IMR-90 (cell line): ENCODE measurements around the gene RTEL1. TPM values are rescaled to one million over a fixed set of nuclear protein-coding genes. Genes with fewer than 3 reads are reported as not detected.

ENCODE experiments used
- ATAC-seq: fragments of 200-7000 bp; cut with Tn5 transposase; 2 replicates; pipeline ENCODE4 v1.9.1; 2020; ENCODE audit warnings: low read depth, mild to moderate bottlenecking, moderate library complexity
- BruUV-seq: library from RNA; stranded (reverse); fragments of 400-500 nt; replicated peaks from 2 replicates; lab custom pipeline; 2021; lab: Mats Ljungman, UMichigan
- CTCF ChIA-PET: fragments of 300-600 bp; formaldehyde crosslinking; extraction: SDS; loops from one replicate; lab custom pipeline; 2021; ENCODE audit warnings: antibody characterized with exemption; lab: Yijun Ruan, JAX
- POLR2A ChIA-PET: fragments of 300-600 bp; sonication (Branson Sonifier 250); formaldehyde crosslinking; loops from one replicate; lab custom pipeline; 2022; ENCODE audit warnings: antibody characterized with exemption; ENCODE audit not compliant: unreplicated experiment; lab: Charles Lee
- DNase-seq: peaks from one replicate; pipeline ENCODE4 v3.0.0; 2013
- H2AFZ ChIP-seq: replicated peaks from 2 replicates; pipeline ENCODE3; 2013; ENCODE audit warnings: low read length, mild to moderate bottlenecking; ENCODE audit not compliant: poor library complexity
- H2AK5ac ChIP-seq: 2 replicates; pipeline ENCODE4 v1.6.1; 2013; ENCODE audit warnings: low read depth, low read length, inconsistent platforms
- H2AK9ac ChIP-seq: replicated peaks from 2 replicates; pipeline ENCODE3; 2013; ENCODE audit warnings: mild to moderate bottlenecking, low read depth, low read length, moderate library complexity; ENCODE audit not compliant: poor library complexity
- H2BK120ac ChIP-seq: 2 replicates; pipeline ENCODE4 v1.6.1; 2013; ENCODE audit warnings: low read depth, low read length, inconsistent platforms
- H2BK15ac ChIP-seq: 3 replicates; pipeline ENCODE4 v1.6.1; 2013; ENCODE audit warnings: low read depth, low read length, inconsistent platforms
- H2BK20ac ChIP-seq: 2 replicates; pipeline ENCODE4 v1.6.1; 2013; ENCODE audit warnings: low read depth, mild to moderate bottlenecking, inconsistent platforms, low read length, moderate library complexity
- H2BK5ac ChIP-seq: 2 replicates; pipeline ENCODE4 v1.6.1; 2013; ENCODE audit warnings: mild to moderate bottlenecking, low read depth, low read length, inconsistent platforms; ENCODE audit not compliant: poor library complexity, severe bottlenecking
- H3K14ac ChIP-seq: replicated peaks from 2 replicates; pipeline ENCODE4 v1.6.1; 2013; ENCODE audit warnings: low read depth, low read length, inconsistent platforms
- H3K18ac ChIP-seq: 2 replicates; pipeline ENCODE4 v1.6.1; 2013; ENCODE audit warnings: low read depth, low read length, control low read depth
- H3K23ac ChIP-seq: 2 replicates; pipeline ENCODE4 v1.6.1; 2013; ENCODE audit warnings: low read depth, low read length, inconsistent platforms
- H3K27ac ChIP-seq: 2 replicates; pipeline ENCODE4 v1.5.1; 2013; ENCODE audit warnings: mild to moderate bottlenecking, control low read depth, low read length; ENCODE audit not compliant: insufficient read depth
- H3K27me3 ChIP-seq: 2 replicates; pipeline ENCODE4 v1.6.1; 2013; ENCODE audit warnings: low read length; ENCODE audit not compliant: control insufficient read depth, insufficient read depth
- H3K36me3 ChIP-seq: 2 replicates; pipeline ENCODE4 v1.6.1; 2013; ENCODE audit warnings: low read length, mixed read lengths; ENCODE audit not compliant: control insufficient read depth, insufficient read depth
- H3K4ac ChIP-seq: 2 replicates; pipeline ENCODE4 v1.6.1; 2013; ENCODE audit warnings: low read depth, low read length, inconsistent platforms
- H3K4me1 ChIP-seq: 2 replicates; pipeline ENCODE4 v1.6.1; 2013; ENCODE audit warnings: low read length, mixed read lengths; ENCODE audit not compliant: control insufficient read depth, insufficient read depth
- H3K4me2 ChIP-seq: 2 replicates; pipeline ENCODE4 v1.6.1; 2013; ENCODE audit warnings: low read depth, mild to moderate bottlenecking, control low read depth, low read length, moderate library complexity
- H3K4me3 ChIP-seq: 2 replicates; pipeline ENCODE4 v1.5.1; 2013; ENCODE audit warnings: low read depth, mild to moderate bottlenecking, control low read depth, low read length, moderate library complexity; ENCODE audit not compliant: insufficient read depth
- H3K56ac ChIP-seq: 2 replicates; pipeline ENCODE4 v1.6.1; 2013; ENCODE audit warnings: low read length, inconsistent platforms; ENCODE audit not compliant: insufficient read depth; ENCODE audit errors: extremely low read depth
- H3K79me1 ChIP-seq, 2 experiments: 2 replicates each; pipeline ENCODE4 v1.6.1; 2013; ENCODE audit warnings: low read length in 2 of 2, inconsistent platforms in 1 of 2, low read depth in 1 of 2
- H3K9ac ChIP-seq: 2 replicates; pipeline ENCODE4 v1.6.1; 2013; ENCODE audit warnings: low read depth, low read length, control low read depth
- H3K9me1 ChIP-seq: 2 replicates; pipeline ENCODE4 v1.6.1; 2013; ENCODE audit warnings: low read length, inconsistent platforms; ENCODE audit not compliant: insufficient read depth
- H3K9me3 ChIP-seq: 2 replicates; pipeline ENCODE4 v1.6.1; 2013; ENCODE audit warnings: low read length; ENCODE audit not compliant: control insufficient read depth, insufficient read depth
- H4K20me1 ChIP-seq: 2 replicates; pipeline ENCODE4 v1.6.1; 2013; ENCODE audit warnings: low read length, inconsistent platforms; ENCODE audit not compliant: insufficient read depth
- H4K5ac ChIP-seq: 2 replicates; pipeline ENCODE4 v1.6.1; 2013; ENCODE audit warnings: mild to moderate bottlenecking, low read depth, low read length, control low read depth
- H4K8ac ChIP-seq, 2 experiments: 2 replicates each; pipeline ENCODE4 v1.6.1; 2013; ENCODE audit warnings: low read depth in 2 of 2, low read length in 2 of 2, control low read depth in 1 of 2, inconsistent platforms in 1 of 2
- H4K91ac ChIP-seq: 2 replicates; pipeline ENCODE4 v1.6.1; 2013; ENCODE audit warnings: low read depth, low read length, inconsistent platforms; ENCODE audit not compliant: insufficient read depth
- BHLHE40 ChIP-seq: fragments of 150-350 bp; IDR thresholded peaks from 2 replicates; pipeline ENCODE4 v1.6.1; 2016; ENCODE audit warnings: mild to moderate bottlenecking, low read depth, low read length
- CEBPB ChIP-seq: IDR thresholded peaks from 2 replicates; pipeline ENCODE4 v1.6.1; 2012; ENCODE audit warnings: low read depth, low read length, improper control_type of control experiment
- CHD1 ChIP-seq: IDR thresholded peaks from 2 replicates; pipeline ENCODE4 v1.6.1; 2012; ENCODE audit warnings: low read depth, low read length, improper control_type of control experiment
- CTCF ChIP-seq: conservative IDR thresholded peaks from 2 replicates; pipeline ENCODE4 v1.5.1; 2012; ENCODE audit warnings: mild to moderate bottlenecking, low read depth, low read length, improper control_type of control experiment
- MAZ ChIP-seq: IDR thresholded peaks from 2 replicates; pipeline ENCODE4 v1.6.1; 2012; ENCODE audit warnings: low read depth, mild to moderate bottlenecking, low read length, improper control_type of control experiment, moderate library complexity, borderline replicate concordance
- NFE2L2 ChIP-seq: fragments of 150-350 bp; IDR thresholded peaks from 2 replicates; pipeline ENCODE4 v1.6.1; 2016; ENCODE audit warnings: low read depth, mild to moderate bottlenecking, low read length
- POLR2A ChIP-seq: IDR thresholded peaks from 2 replicates; pipeline ENCODE4 v1.6.1; 2012; ENCODE audit warnings: mild to moderate bottlenecking, low read depth, low read length
- RAD21 ChIP-seq: IDR thresholded peaks from 2 replicates; pipeline ENCODE4 v1.6.1; 2012; ENCODE audit warnings: low read length, improper control_type of control experiment
- RCOR1 ChIP-seq: IDR thresholded peaks from 2 replicates; pipeline ENCODE4 v1.6.1; 2012; ENCODE audit warnings: mild to moderate bottlenecking, low read length, improper control_type of control experiment; ENCODE audit not compliant: insufficient replicate concordance
- RFX5 ChIP-seq: IDR thresholded peaks from 2 replicates; pipeline ENCODE4 v1.8.0; 2012; ENCODE audit warnings: low read depth, mild to moderate bottlenecking, low read length, moderate library complexity
- SMC3 ChIP-seq: fragments of 150-350 bp; IDR thresholded peaks from 2 replicates; pipeline ENCODE4 v1.6.1; 2016; ENCODE audit warnings: low read depth, mild to moderate bottlenecking, antibody characterized with exemption, low read length, moderate library complexity
- USF2 ChIP-seq: fragments of 150-350 bp; IDR thresholded peaks from 2 replicates; pipeline ENCODE4 v1.6.1; 2017; ENCODE audit warnings: mild to moderate bottlenecking, antibody characterized with exemption, low read length, low read depth
- WGBS, 2 experiments: methylation state at CpG; one replicate each; pipeline versions ENCODE4 v1.1.5 to v1.1.7; 2013; ENCODE audit warnings: missing lambda C conversion rate in 2 of 2; ENCODE audit not compliant: insufficient read length in 1 of 2; ENCODE audit errors: extremely low coverage in 2 of 2; 5-methylcytosine and 5-hydroxymethylcytosine counted together
- dilution Hi-C: fragments of 300-500 bp; cut with HindIII; formaldehyde crosslinking; loops from one replicate; pipeline ENCODE4 v1.14.3; 2018; ENCODE audit warnings: low sequenced_read_pairs; ENCODE audit not compliant: unreplicated experiment
- in situ Hi-C: fragments of 300-500 bp; cut with MboI; formaldehyde crosslinking; loops from 3 replicates; pipeline ENCODE4 v1.14.3; 2019; ENCODE audit warnings: low sequenced_read_pairs, inconsistent platforms, mixed read lengths
- intact Hi-C: fragments of 100-400 bp; cut with micrococcal nuclease; formaldehyde crosslinking; loops from 2 replicates; pipeline ENCODE4 v1.10.0; 2022
- polyA plus RNA-seq, 3 experiments: library from polyadenylated mRNA; depleted of rRNA; stranded (reverse); fragments of >200 nt; gene quantifications; 2 replicates each; pipeline ENCODE4 v1.2.3, GENCODE V29; 2012; ENCODE audit warnings: low replicate concordance in 1 of 3
- total RNA-seq: library from RNA; depleted of rRNA; stranded (reverse); fragments of >200 nt; gene quantifications from 2 replicates; pipeline ENCODE4 v1.2.3, GENCODE V29; 2012

The RTEL1 gene
- total and polyA plus RNA-seq, 2 of the 4 experiments (the other 2 are of a cell fraction) = 14.7 to 18.8 TPM

GRCh38 chr20:63744574-63745423 is 86.7 kb downstream of the RTEL1 start:
- Histone ChIP-seq H4K91ac (no peak overlapping the region), H3K79me1 (peaks cover 4 to 9% of the 10 kb centered on the region in 2 experiments; a peak in 2 of 4 replicates), H3K18ac (no peak overlapping the region), H3K4ac (no peak overlapping the region), H3K56ac (no peak overlapping the region), H3K36me3 (peaks cover 30% of the 10 kb centered on the region; the same call in 1 of the 2 replicates), H4K5ac (no peak overlapping the region), H4K8ac (0 out of 4 replicates have a peak overlapping the region, but pooled peaks of 1 of the 2 experiments have one; percentile 19), H3K14ac (no peak overlapping the region), H3K23ac (no peak overlapping the region), H3K4me3 (no peak overlapping the region), H4K20me1 (peaks cover 11% of the 10 kb centered on the region), H3K27me3 (no peaks in the 10 kb centered on the region), H2BK15ac (no peak overlapping the region), H2BK120ac (no peak overlapping the region), H2BK20ac (no peak overlapping the region), H3K4me1 (peaks cover 5% of the 10 kb centered on the region), H2BK5ac (no peak overlapping the region), H3K4me2 (no peak overlapping the region), H3K9me3 (no peaks in the 10 kb centered on the region), H3K9me1 (no peaks in the 10 kb centered on the region), H2AK5ac (no peak overlapping the region), H2AK9ac (no peak overlapping the region), H3K27ac (no peak overlapping the region), H3K9ac (no peak overlapping the region), H2AFZ (no peak overlapping the region)
- intact Hi-C loops (no loop called here), in situ Hi-C loops (no loop called here), dilution Hi-C loops (no loop called here)
- no peak for DNase-seq
- TF ChIP-seq POLR2A (no peak), RCOR1 (no peak), USF2 (no peak), RFX5 (no peak), MAZ (no peak), CTCF (no peak), CEBPB (no peak), BHLHE40 (no peak), RAD21 (no peak), NFE2L2 (no peak), SMC3 (no peak), CHD1 (no peak)
- BruUV-seq = no TSS peak
- POLR2A ChIA-PET = interaction anchor here (0.7 kb wide), 1 partner anchor 86 kb away, joined by 3 read pairs; the partner anchor contains the start of gene RTEL1
- no peak for ATAC-seq
- 91% methylated on average over 6 of the region's 25 CpGs; no CpG with 5 or more reads in 1 of the 2 experiments for WGBS, 2 experiments
- CTCF ChIA-PET = no interaction called here
